Subcutaneous adipose tissue (tissue), 4 donors: ENCODE results near the gene NPAS3. TPM values are rescaled to one million over a fixed set of nuclear protein-coding genes. Genes with fewer than 3 reads are reported as not detected.

Experiments used
- total RNA-seq, 4 donors: library from RNA; depleted of rRNA; stranded (reverse); fragments of >200 nt; gene quantifications; one replicate each; pipeline ENCODE4 v1.1.0, GENCODE V29; 2016
- TF ChIP-seq, protein P1 (sequence below): fragments of 450-650 bp; IDR thresholded peaks from one replicate; pipeline ENCODE4 v1.5.1; 2016; ENCODE audit warnings: low read depth, mild to moderate bottlenecking, control low read depth, antibody characterized with exemption, moderate library complexity

Gene NPAS3
- total RNA-seq, 4 donors from 2014 or later, result 0.51 to 1.3 (median 1.0) TPM

DNA sequence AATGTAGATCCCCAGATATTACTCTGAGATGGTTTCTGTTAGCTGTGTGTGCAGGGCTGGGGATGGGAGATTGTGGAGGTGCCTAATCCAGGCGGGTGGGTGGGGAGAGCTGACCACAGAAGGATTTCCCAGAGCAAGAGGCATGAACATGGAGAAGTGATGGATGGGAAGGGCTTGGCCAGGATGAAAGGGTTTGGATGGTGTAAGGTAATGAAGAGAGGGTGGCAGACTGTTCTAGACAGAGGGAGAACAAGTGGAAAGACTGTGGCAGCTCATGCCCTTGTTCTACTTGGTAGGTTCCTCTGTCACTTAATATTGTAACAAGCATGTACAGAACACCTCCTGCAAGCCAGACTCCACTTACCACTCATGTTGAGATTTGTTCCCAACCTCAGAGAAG lies 187.8 kb downstream of the NPAS3 start:
- TF ChIP-seq, protein P1, sequence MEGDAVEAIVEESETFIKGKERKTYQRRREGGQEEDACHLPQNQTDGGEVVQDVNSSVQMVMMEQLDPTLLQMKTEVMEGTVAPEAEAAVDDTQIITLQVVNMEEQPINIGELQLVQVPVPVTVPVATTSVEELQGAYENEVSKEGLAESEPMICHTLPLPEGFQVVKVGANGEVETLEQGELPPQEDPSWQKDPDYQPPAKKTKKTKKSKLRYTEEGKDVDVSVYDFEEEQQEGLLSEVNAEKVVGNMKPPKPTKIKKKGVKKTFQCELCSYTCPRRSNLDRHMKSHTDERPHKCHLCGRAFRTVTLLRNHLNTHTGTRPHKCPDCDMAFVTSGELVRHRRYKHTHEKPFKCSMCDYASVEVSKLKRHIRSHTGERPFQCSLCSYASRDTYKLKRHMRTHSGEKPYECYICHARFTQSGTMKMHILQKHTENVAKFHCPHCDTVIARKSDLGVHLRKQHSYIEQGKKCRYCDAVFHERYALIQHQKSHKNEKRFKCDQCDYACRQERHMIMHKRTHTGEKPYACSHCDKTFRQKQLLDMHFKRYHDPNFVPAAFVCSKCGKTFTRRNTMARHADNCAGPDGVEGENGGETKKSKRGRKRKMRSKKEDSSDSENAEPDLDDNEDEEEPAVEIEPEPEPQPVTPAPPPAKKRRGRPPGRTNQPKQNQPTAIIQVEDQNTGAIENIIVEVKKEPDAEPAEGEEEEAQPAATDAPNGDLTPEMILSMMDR, result no peak

GRCh38 chr14:33127531-33127930 lies 188.9 kb downstream of the NPAS3 start:
- TF ChIP-seq, protein P1, result no peak

DNA sequence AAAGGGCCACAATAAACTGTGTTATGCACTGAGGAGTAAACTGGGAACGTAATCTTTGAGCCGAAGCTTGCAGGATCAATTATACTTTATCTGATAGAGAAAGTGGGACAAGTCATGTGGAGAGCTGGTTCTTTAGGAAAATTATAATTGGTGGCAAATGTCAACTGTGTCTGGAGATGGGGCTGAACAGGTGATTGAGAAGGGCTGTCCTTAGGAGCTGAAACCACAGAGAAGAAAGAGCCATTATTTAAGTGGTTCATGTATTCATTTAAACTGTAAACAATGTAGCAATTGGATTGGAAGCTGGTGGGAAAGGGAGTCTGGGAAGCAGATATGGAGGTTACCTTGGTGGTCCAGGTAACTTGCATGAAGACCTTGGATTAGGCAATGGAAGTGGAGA lies 193.1 kb downstream of the NPAS3 start:
- TF ChIP-seq, protein P1, result no peak

DNA sequence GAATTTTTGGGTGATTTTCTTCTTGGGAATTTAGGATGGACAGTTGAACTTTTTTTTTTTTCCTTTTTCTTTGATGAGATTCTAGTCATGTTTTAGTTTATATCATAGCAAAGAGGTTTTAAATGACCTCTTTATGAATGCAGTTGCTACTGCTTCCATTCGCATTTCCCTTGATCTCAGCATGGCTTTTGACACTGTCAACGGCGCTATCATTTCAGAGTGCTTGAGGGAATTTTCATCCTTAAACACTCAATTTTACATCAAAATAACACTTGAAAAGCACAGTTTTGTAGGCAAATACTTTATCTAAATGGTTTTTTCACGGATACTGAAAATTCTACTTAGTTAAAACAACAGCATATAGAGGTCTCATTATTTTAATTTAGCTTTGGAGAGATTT lies 195.5 kb downstream of the NPAS3 start:
- TF ChIP-seq, protein P1, result no peak

- TF ChIP-seq, protein P1, result no peak
These were observed 196.3 kb downstream of the NPAS3 start for GRCh38 chr14:33134975-33135374.

- TF ChIP-seq, protein P1, result no peak
These were observed 212.2 kb downstream of the NPAS3 start for GRCh38 chr14:33150666-33151428.

DNA sequence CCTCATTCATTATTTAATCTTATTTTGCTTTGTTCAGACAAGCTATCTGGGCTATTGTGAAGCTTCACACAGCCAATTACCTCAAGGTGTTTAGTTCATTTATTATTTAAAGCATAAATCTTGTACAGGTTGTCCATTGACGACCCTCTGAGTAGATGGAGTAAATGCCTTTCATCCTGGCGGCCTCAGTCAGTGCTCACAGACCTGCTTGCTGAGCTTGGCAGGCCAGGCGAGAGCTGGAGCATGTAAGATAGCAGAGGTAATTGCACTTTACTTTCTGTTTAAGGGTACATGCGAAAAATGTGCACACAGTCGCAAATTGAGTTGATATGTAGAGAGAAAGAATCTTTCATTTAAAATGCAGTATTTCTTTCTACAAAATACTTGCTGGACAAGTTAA lies 224.4 kb downstream of the NPAS3 start:
- TF ChIP-seq, protein P1, result no peak
